Cortex of kidney (tissue), 1 donor: ENCODE measurements around the gene ARHGEF18.
A peak's percentile ranks its signal among the peaks of the same experiment; 100 is the strongest.

ENCODE experiments used
- DNase-seq: peaks from one replicate; lab custom pipeline; 2025; lab: John Stamatoyannopoulos, UW

ARHGEF18 gene

GRCh38 chr19:7383284-7383683 lies 34.5 kb downstream of the ARHGEF18 start:
- DNase-seq, result no peak

GRCh38 chr19:7385062-7385461 lies 36.3 kb downstream of the ARHGEF18 start:
- DNase-seq, result no peak

GRCh38 chr19:7386308-7386707 lies 37.6 kb downstream of the ARHGEF18 start:
- DNase-seq, result no peak

- no peak for DNase-seq
Observed at GRCh38 chr19:7386769-7387168, 38.0 kb downstream of the ARHGEF18 start.

GRCh38 chr19:7391218-7391670 lies 42.5 kb downstream of the ARHGEF18 start:
- no peak for DNase-seq

GRCh38 chr19:7393459-7393858 lies 44.7 kb downstream of the ARHGEF18 start:
- DNase-seq, result no peak

GRCh38 chr19:7393939-7394730 lies 45.4 kb downstream of the ARHGEF18 start:
- DNase-seq, result no peak

DNA sequence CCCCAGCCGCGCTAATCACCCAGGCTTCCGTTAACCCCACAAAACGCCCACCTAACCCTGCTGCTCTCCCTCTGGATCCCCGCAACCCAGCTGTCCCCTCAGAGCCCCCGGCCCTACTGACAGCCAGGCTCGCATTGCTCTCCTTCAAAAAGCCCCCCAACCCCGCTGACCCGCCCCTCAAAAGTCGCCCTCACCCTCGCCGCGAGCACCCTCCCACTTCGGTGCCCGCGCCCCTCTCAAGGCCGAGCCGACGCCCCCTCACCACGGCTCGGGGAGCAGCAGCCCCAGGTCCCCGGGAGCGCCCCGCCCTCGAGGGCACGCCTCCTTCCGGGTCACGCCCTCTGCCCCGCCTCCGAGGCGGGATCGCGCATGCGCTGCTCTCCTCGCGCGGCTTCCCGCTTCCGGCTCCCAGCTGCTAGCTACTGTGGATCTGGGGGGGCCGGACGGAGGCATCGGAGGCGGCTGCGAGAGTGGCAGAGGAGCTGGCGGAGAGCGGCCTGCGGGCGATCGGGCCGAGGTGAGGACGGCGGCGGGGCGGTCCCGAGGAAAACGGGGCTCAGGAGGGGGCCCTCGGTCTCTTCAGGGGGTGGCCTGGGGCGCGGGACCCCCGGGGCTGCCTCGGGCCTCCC lies 46.1 kb downstream of the ARHGEF18 start:
- peak; percentile 48 for DNase-seq

- no peak for DNase-seq
Observed at GRCh38 chr19:7395360-7396066, 46.8 kb downstream of the ARHGEF18 start.

- DNase-seq, result no peak
Observed at GRCh38 chr19:7397687-7398086, 49.0 kb downstream of the ARHGEF18 start.
